ENCODE measurements around the gene GPR101.
A peak's percentile ranks its signal among the peaks of the same experiment; 100 is the strongest.

The GPR101 gene, protein sequence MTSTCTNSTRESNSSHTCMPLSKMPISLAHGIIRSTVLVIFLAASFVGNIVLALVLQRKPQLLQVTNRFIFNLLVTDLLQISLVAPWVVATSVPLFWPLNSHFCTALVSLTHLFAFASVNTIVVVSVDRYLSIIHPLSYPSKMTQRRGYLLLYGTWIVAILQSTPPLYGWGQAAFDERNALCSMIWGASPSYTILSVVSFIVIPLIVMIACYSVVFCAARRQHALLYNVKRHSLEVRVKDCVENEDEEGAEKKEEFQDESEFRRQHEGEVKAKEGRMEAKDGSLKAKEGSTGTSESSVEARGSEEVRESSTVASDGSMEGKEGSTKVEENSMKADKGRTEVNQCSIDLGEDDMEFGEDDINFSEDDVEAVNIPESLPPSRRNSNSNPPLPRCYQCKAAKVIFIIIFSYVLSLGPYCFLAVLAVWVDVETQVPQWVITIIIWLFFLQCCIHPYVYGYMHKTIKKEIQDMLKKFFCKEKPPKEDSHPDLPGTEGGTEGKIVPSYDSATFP

DNA sequence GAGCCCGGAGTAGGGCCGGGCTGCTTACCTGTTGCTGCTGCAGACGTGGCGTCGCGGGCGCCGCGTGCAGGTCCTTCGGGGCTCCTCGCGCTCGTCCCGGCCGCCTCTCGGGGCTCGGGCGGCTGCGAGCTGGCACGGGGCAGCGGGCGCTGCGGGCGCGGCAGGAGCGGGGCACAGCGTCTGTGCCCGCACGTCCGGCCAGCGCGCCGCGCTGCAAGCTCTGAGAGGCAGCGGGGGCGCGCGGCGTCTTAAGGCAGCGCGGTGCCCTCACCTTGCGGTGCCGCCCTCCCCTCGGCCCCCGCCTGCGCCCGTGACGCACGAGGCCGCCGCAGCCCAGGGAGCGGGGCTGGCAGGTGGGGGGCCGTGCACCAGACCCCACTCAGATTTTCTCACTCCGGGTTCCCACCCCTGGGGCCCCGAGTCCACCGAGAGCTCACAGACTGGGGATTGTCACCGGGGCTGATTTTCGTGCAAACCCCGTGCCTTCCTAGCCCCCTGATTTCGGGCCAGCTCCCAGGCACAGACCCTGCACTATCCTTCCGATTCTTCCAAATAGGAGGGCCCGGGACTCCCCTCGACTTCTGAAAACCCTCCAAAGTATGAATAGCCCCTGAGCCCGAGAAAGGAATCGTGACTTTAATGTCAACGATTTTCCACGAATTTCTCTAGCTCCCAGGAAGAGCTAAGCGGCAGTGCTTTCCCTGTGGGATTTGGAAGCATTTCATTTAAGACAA, at the start of gene GPR101:
Gene GPR101 (minus strand): TSS at position 222 of the 734 bp plus-strand sequence. CDS start 2,321 bp downstream, outside the sequence.
- DNase-seq = no peak
- H3K9me3 Mint-ChIP-seq = no peaks in the 10 kb centered on the region
- no peak within 1 kb of the TSS for H3K27ac Mint-ChIP-seq
- no peaks in the 10 kb centered on the region for H3K36me3 Mint-ChIP-seq (ENCODE audit: low read depth)
- H3K4me3 Mint-ChIP-seq = no peak within 1 kb of the TSS
- H3K4me1 Mint-ChIP-seq (ENCODE audit: low read depth) = peaks cover 6% of the 10 kb centered on the region
- H3K27me3 Mint-ChIP-seq = peaks cover 66% of the 10 kb centered on the region

DNA sequence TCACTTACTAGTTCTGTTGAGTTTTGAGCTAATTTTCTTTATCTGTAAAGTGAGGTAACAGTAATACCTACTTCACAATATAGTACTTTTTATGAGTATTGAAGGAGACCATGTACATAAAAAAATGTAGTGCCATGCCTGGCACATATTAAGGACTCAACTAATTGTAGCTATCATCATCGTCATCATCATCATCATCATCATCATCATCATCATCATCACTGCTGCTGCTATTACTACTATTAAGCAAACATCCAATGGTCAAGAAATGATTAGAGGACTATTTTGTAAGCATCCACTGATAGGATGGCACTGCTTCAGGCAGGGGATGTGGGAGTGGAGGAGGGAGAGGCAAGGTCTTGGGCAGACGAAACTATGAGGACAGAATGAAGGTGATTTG, 47.4 kb upstream of the GPR101 start:
- H3K36me3 Mint-ChIP-seq (ENCODE audit: low read depth) = no peaks in the 10 kb centered on the region
- DNase-seq = no peak
- H3K9me3 Mint-ChIP-seq = no peaks in the 10 kb centered on the region
- no peak overlapping the region for H3K4me3 Mint-ChIP-seq
- H3K27ac Mint-ChIP-seq = no peak overlapping the region
- H3K4me1 Mint-ChIP-seq (ENCODE audit: low read depth) = no peaks in the 10 kb centered on the region
- peaks cover 66% of the 10 kb centered on the region for H3K27me3 Mint-ChIP-seq

DNA sequence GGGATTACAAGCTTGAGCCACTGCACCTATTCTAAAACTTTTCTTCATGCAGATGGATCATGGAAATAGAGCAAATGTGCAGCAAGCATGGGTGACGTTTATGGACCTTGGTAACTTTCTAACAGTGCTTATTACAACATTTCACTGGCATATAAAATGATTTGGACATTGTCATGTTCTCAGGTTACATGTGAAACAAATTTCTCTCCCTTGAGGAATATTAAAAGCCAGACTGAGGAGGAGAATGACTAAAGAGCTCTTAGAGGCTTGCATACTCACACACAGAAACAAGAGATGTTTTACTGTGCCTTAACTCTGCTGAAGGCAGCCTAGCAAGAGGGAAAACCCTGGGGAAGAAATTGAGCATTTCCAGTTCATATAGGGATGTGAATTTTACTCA, 38.6 kb upstream of the GPR101 start:
- H3K27ac Mint-ChIP-seq = no peak overlapping the region

DNA sequence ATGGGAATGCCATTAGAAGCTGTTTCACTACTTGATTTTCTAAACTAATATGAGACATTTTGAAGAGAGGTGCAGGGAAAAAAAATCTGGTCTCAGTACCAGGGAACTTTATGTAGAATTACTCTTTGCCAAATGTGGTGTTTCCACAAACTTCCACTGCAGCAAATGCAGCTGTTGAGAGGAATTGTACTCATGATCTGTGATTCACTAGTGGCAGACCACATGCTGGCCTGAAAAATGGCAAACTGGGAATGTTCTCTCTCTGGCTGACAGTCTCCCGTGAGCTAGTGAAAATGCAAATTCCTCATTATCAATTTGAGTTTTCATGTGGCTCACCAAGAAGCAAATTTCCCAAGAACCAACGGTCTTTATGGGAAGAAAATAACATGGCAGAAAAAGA, 37.8 kb upstream of the GPR101 start:
- Mint-ChIP-seq H3K27ac (no peak overlapping the region), H3K9me3 (no peaks in the 10 kb centered on the region), H3K27me3 (peaks cover 31% of the 10 kb centered on the region), H3K4me3 (no peak overlapping the region), H3K4me1 (ENCODE audit: low read depth) (no peaks in the 10 kb centered on the region), H3K36me3 (ENCODE audit: low read depth) (no peaks in the 10 kb centered on the region)
- no peak for DNase-seq

More for the DNA sequence above, 38.6 kb upstream of the GPR101 start:
- no peaks in the 10 kb centered on the region for H3K4me1 Mint-ChIP-seq (ENCODE audit: low read depth)
- no peak overlapping the region for H3K4me3 Mint-ChIP-seq
- peaks cover 31% of the 10 kb centered on the region for H3K27me3 Mint-ChIP-seq
- no peaks in the 10 kb centered on the region for H3K9me3 Mint-ChIP-seq
- H3K36me3 Mint-ChIP-seq (ENCODE audit: low read depth) = no peaks in the 10 kb centered on the region
- no peak for DNase-seq

DNA sequence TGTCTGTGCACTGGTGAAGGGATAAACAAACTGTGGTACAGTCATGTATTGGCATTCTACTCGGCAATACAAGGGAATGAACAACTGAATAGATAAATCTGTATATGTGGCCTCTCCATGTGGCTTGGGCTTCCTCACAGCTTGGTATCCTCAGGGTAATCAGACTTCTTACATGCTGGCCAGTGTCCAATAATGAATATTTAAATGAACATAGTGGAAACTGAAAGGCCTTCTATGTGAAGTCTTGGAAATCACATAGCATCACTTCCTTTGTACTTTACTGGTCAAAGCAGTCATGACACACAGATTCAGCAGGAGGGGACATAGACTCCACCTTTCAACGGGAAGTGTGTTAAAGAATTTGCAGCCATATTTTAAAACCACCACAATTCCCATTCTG, 33.4 kb upstream of the GPR101 start:
- DNase-seq = no peak
- no peak overlapping the region for H3K4me3 Mint-ChIP-seq
- peaks cover 37% of the 10 kb centered on the region for H3K27me3 Mint-ChIP-seq
- no peaks in the 10 kb centered on the region for H3K4me1 Mint-ChIP-seq (ENCODE audit: low read depth)
- no peaks in the 10 kb centered on the region for H3K36me3 Mint-ChIP-seq (ENCODE audit: low read depth)
- no peaks in the 10 kb centered on the region for H3K9me3 Mint-ChIP-seq
- H3K27ac Mint-ChIP-seq = no peak overlapping the region

DNA sequence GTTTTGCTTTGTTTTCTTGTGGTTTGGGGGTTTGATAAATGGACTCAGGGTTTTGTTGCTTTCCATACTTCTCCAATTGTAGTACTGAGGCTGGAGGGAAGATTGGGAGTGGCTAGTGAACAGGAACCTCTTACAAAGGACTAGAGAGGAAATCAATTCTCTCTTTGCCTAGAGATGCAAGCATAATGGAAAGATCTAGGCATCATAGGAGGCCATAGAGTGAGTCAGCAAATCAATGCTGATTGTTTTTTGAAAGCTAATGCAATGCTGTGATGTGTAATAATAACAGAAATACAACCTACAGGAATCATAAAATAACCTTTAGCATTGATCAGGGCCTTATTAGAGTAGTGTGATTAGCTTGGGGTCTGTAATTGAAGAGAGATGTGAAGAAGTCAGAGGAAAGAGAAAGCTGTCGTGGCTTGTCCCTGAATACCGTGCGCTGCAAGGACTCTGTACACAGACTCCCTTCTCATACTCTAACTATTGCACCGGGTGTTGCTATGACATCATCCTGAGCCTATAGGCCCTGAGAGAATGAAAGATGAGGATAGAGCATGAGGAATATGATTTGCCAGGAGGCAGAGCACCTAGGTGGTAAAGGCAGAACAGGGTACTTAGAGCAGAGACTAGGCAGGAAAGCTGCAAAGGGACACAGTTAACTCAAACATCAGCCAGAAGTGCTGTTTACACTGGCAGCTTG, 29.3 kb upstream of the GPR101 start:
- Mint-ChIP-seq H3K9me3 (no peaks in the 10 kb centered on the region), H3K4me3 (no peak overlapping the region), H3K36me3 (ENCODE audit: low read depth) (no peaks in the 10 kb centered on the region), H3K27ac (no peak overlapping the region), H3K4me1 (ENCODE audit: low read depth) (no peaks in the 10 kb centered on the region), H3K27me3 (peaks cover 23% of the 10 kb centered on the region)
- DNase-seq = no peak

DNA sequence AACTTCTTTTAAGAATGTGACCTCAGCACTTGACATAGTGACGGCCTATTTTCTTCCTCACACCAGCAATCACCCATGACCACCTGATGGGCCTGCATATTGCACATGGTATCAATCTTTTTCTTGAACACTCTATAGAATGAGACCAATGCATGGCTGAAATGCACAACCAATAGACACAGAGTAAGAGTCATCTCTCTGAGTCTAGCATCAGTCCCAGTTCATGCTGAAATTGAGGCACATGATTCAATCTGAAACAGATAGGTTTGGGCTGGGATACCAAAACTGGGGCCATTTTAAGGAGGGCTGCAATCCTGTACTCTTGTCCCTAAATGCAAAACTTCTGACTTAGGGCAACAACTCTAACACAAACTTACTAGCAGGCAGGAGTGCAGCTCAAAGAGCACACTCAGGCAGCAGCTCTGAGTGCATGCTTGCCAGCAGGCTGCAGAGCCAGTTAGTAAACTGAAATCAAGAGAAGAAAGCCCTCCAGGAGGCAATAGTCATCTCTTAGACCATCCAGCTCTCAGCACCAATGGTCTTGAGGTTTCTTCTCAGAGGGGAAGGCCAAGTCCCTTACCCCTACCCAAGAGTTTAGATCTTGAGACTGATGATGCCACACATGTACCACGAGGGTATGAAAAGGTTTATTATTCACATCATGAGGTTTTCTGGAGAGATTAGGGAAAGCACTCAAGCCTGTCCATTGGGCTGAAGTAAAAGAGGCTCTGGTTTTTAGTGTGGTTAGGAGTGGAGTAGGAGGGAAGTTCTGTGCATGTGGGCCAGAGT, 24.7 kb upstream of the GPR101 start:
- H3K9me3 Mint-ChIP-seq = no peaks in the 10 kb centered on the region
- DNase-seq = no peak
- H3K4me3 Mint-ChIP-seq = no peak overlapping the region
- H3K27ac Mint-ChIP-seq = no peak overlapping the region
- no peaks in the 10 kb centered on the region for H3K36me3 Mint-ChIP-seq (ENCODE audit: low read depth)
- peaks cover 52% of the 10 kb centered on the region for H3K27me3 Mint-ChIP-seq
- no peaks in the 10 kb centered on the region for H3K4me1 Mint-ChIP-seq (ENCODE audit: low read depth)

DNA sequence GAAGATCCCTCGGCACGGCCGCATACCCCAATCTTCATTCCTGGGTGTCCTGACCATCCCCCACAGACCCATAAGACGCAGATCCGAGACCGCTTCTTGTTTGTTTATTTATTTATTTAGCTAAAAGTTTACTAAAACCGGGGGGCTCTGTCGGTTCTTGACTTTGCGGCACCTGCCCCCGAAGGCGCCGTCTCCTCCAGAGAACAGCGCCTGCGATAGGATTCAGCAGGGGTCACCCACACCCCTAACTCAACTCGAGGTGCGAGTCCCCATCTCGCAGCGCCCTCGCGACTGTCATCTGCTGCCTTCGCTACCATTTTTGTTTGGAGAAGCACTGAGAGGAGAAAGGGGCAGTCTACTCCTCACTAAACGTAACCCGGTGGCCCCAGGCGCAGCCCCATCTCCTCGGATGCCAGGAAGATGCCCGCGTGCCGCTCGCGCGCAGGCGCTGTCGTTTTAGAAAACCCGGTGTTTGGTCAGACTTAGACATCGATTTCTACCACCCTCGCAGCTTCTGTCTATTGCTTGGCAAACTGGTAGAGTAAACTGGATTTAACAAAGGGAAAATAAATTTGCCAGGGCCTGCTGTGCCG, 18.9 kb upstream of the GPR101 start:
- Mint-ChIP-seq H3K4me1 (ENCODE audit: low read depth) (peaks cover 19% of the 10 kb centered on the region), H3K36me3 (ENCODE audit: low read depth) (no peaks in the 10 kb centered on the region), H3K9me3 (no peaks in the 10 kb centered on the region), H3K27ac (peak overlapping the region; percentile 76), H3K4me3 (peak overlapping the region; percentile 78), H3K27me3 (peaks cover 72% of the 10 kb centered on the region)
- DNase-seq = peak; percentile 59

DNA sequence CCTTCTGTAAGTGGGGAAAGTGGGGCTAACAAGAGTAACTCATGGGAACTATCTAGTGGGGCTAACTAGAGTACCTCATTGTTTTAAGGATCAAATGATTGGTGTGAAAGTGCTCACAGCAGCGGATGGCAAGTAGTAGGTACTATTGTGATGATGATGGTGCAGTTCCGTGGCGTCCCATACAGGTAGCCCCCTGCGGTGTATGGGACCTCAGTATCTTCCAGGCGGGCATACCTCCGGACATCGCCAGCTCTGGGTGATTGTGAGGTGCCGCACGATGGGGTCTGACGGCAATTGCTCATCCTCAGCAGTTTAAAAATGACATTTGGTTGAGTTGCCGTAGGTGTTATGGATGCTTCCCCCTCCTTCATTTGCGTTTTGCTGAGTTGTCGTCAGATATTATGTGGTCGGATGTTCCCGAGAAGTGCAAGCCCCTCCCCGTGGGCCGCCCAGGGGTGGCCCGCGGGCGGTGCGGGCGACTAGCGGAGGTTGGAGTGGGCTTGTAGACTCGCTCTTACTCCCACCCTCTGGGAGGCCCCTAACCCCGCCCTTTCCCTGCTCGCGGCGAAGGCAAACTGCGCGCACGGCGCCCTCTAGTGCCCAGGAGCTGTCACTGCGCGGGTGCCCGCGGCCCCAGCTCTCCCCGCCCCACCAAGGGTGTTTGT, 18.3 kb upstream of the GPR101 start:
- peaks cover 19% of the 10 kb centered on the region for H3K4me1 Mint-ChIP-seq (ENCODE audit: low read depth)
- peak; percentile 89 for DNase-seq
- peak overlapping the region; percentile 78 for H3K4me3 Mint-ChIP-seq
- H3K27ac Mint-ChIP-seq = peak overlapping the region; percentile 76
- H3K27me3 Mint-ChIP-seq = peaks cover 71% of the 10 kb centered on the region
- no peaks in the 10 kb centered on the region for H3K9me3 Mint-ChIP-seq
- no peaks in the 10 kb centered on the region for H3K36me3 Mint-ChIP-seq (ENCODE audit: low read depth)

DNA sequence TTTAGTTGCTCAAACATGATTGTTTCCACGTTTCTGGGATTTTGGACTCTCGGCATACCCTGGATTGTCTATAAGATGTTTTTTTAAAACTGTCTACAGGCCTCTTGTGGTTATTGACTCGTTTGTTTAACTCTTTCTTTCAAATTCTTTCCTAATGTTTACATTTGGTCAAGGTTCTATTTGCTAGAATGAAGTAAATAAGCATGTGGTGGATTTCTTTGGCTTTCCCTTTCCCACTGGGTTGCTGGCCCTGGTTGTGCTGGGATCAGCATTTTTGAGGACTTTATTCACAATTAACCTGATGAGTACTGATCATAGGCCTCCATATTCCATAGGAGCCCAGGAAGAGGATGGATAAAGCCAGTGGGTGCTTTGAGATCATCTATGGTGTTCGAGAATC, 11.1 kb upstream of the GPR101 start:
- Mint-ChIP-seq H3K4me3 (no peak overlapping the region), H3K4me1 (ENCODE audit: low read depth) (no peaks in the 10 kb centered on the region)

DNA sequence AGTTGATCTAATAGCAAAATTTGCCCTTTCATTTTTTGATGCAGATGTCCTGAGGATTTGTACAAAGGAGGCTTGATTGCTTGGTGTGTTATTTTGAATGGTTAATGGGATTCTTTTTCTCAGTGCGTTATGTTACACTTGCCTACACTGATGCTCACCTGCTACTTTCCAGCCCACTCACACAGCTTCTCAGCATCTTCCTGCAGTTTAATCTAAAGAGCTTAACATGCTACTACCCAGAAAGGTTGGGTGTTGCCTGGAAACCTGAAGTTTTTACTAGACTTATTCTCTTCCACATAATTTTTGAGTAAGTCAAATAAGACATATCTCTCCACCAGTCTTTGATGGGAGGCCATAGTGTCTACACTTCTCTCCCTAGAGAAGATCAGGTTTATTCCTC, 9.9 kb upstream of the GPR101 start:
- no peak overlapping the region for H3K27ac Mint-ChIP-seq
- H3K27me3 Mint-ChIP-seq = peaks cover 57% of the 10 kb centered on the region
- H3K4me3 Mint-ChIP-seq = no peak overlapping the region
- no peaks in the 10 kb centered on the region for H3K36me3 Mint-ChIP-seq (ENCODE audit: low read depth)
- H3K4me1 Mint-ChIP-seq (ENCODE audit: low read depth) = no peaks in the 10 kb centered on the region
- no peaks in the 10 kb centered on the region for H3K9me3 Mint-ChIP-seq
- no peak for DNase-seq

More for the DNA sequence above, 11.1 kb upstream of the GPR101 start:
- Mint-ChIP-seq H3K36me3 (ENCODE audit: low read depth) (no peaks in the 10 kb centered on the region), H3K9me3 (no peaks in the 10 kb centered on the region), H3K27ac (no peak overlapping the region), H3K27me3 (peaks cover 59% of the 10 kb centered on the region)
- DNase-seq = no peak

DNA sequence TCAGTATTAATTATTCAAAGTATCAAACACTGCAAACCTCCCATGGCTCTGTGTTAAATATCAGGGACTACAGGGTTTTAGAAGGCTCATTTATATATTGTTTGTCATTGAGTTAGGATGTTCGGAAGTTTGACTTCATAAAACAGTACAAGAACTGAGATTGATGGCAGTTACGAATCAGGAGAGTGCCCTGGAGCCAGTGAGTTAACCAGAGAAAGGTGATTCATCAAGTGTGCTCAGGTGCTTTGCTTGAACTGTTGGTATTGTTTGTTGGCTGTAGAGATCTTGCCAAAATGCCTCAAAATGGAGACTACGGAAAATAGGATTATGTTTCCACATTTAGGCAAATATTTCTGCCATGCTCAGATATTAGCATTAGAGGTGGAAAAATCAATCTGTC, 7.5 kb upstream of the GPR101 start:
- Mint-ChIP-seq H3K36me3 (ENCODE audit: low read depth) (no peaks in the 10 kb centered on the region), H3K9me3 (no peaks in the 10 kb centered on the region), H3K4me1 (ENCODE audit: low read depth) (no peaks in the 10 kb centered on the region), H3K4me3 (no peak overlapping the region), H3K27ac (no peak overlapping the region), H3K27me3 (peaks cover 55% of the 10 kb centered on the region)
- DNase-seq = no peak

DNA sequence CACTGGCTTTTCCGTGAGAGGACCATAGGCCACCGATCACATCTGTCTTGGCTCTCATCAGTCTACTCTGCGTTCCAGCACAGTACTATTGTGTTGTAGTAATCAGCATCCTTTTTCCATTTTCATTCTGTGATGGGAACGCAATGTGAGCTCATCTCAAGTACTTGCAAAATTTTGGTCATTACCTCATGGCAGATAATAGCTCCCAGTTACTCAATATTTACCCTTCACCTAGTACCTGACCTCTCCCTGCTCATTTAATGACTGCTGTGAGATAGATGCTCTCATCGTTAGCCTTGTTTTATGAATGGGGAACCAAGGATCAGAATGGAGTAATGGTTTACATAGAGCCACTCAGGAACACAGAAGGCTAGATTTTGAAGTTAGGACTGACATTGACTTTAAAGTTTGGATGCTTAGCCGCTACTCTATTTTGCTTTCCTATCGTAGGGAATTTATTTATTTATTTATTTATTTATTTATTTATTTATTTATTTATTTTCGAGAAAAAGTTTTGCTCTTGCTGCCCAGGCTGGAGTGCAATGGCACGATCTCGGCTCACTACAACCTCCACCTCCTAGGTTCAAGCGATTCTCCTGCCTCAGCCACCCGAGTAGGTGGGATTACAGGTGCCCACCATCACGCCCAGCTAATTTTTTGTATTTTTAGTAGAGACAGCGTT, 6.5 kb upstream of the GPR101 start:
- H3K36me3 Mint-ChIP-seq (ENCODE audit: low read depth) = no peaks in the 10 kb centered on the region
- H3K27me3 Mint-ChIP-seq = peaks cover 56% of the 10 kb centered on the region
- no peak overlapping the region for H3K27ac Mint-ChIP-seq
- H3K9me3 Mint-ChIP-seq = no peaks in the 10 kb centered on the region
- no peak overlapping the region for H3K4me3 Mint-ChIP-seq
- DNase-seq = no peak
- H3K4me1 Mint-ChIP-seq (ENCODE audit: low read depth) = no peaks in the 10 kb centered on the region
